Measurements from ENCODE around the gene DPM2.

DPM2 gene

DNA sequence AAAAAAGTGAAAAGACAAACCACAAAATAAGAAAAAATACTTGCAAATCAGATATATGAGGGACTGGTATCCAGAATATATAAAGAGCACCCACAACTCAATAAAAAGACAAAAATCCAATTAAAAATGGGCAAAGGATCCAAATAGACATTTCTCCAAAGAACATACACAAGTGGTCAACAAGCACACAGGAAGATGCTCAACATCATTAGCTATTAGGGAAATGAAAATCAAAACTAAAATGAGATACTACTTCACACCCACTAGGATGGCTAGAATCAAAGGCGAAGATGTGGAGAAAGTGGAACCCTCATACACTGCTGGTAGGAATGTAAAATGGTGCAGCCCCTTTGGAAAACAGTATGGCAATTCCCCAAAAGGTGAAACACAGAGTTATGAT is 21.1 kb upstream of the DPM2 start:
- DNase-seq (ENCODE audit: low read depth in 1 of 2, low spot score in 1 of 2): no peak

DNA sequence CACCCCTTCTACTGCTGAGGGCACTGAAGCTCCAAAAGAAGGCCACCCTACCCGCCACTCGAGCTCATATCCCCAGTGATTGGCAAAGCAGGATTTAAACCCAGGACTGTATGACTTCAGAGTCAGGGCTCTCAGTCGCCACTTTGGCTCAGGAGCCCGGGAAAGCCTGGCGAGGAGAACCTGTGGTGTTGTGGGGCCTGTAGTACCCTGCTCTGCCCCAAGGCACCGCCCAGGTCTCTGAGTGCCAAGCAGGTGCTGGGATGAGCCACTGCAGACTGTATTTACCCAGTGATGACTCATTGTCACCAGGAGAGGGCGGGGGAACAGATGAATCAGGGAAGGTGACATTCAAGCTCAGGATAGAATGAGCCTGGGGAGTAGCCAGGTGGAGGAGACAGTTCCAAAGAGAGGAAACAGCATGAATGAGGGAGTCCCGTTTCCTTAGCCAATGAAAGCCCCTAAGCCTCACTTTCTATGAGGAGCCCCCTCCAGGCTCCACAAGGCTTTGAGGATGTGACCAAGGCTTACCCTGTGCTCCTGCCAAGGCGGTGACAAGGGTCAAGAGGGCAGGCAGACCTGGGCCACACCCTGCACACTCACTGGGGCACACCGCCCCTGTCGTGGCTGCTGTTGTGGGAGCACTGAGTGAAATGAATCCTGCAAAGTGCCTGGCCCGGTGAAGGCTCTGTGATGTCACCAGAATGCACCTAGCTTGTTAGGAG is 17.8 kb upstream of the DPM2 start:
- DNase-seq (ENCODE audit: low read depth in 1 of 2, low spot score in 1 of 2): peak; percentile 63 to 70

DNA sequence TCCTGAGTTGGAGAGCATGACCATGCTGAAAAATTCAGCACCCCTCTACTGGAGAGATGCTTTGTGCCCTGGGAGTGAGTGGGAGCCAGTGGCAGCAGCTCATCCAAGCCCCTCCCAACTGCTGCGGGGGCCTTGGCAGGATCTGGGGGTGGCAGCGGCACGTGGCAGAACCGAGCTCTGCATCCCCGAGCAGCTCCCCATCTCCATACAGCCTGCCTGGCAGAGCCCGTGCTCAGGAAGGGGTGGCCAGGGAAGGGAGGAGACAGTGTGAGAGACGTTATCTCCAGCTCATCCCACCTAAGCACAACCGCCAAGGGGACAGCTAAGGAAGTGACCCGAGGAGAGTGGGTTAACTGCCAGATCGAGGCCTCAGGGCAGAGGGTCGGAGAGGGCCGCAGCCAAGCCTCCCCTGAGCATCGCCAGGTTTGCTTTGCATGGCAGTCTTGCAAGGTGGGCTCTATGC is 17.2 kb upstream of the DPM2 start:
- DNase-seq (ENCODE audit: low read depth in 1 of 2, low spot score in 1 of 2): no peak

DNA sequence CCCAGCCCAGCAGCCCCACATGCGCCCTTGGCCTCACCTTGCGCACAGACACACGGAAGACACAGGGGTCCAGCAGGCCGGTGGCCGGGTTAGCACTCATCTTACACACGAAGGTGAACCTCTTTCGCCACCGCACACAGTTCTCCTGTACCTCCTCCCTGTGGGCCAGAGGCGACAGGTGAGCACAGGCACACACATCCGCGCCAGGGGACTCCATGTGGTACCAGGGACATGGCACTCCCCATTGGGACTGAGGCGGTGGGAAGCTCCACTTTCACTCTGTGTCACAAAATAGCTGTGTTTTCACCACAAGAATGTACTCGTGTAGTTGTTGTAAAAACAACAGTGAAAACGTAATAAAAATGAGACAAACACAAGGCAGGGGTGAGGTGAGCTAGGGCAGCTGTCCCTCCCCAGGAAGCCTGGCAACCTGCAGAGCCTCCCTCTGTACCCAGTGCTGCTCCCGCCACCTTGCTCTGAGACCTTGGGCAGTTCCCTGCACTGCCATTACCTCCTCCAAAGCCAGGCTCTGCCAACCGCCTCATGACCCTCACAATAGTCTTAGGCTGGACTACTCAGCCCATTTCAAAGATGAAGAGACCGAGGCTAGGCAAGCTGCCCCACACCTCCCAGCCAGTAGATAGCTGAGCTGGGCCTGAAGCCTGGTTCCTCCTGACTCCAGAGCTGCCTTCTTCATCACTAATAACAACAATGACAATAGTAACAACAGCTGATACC is 16.3 kb upstream of the DPM2 start:
- no peak for DNase-seq (ENCODE audit: low read depth in 1 of 2, low spot score in 1 of 2)

DNA sequence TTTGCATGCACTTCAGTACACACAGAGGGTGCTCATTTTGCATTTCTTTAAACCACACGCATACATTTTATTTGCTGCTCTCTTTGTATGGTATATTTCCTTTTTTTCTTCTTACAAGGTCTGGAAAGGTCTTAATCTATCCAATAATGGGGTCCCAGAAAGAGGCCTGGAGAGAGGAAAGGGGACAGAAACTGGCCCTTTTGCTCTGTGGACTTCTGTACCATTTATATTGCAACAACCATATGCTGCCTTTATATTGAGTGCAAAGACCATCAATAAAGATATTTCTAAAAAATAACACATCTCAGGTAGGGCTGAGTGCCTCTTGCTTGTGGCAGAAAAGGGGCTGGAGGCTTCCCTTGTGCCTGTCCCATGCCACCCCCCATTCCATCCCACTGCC is 15.5 kb upstream of the DPM2 start:
- DNase-seq (ENCODE audit: low read depth in 1 of 2, low spot score in 1 of 2): no peak

DNA sequence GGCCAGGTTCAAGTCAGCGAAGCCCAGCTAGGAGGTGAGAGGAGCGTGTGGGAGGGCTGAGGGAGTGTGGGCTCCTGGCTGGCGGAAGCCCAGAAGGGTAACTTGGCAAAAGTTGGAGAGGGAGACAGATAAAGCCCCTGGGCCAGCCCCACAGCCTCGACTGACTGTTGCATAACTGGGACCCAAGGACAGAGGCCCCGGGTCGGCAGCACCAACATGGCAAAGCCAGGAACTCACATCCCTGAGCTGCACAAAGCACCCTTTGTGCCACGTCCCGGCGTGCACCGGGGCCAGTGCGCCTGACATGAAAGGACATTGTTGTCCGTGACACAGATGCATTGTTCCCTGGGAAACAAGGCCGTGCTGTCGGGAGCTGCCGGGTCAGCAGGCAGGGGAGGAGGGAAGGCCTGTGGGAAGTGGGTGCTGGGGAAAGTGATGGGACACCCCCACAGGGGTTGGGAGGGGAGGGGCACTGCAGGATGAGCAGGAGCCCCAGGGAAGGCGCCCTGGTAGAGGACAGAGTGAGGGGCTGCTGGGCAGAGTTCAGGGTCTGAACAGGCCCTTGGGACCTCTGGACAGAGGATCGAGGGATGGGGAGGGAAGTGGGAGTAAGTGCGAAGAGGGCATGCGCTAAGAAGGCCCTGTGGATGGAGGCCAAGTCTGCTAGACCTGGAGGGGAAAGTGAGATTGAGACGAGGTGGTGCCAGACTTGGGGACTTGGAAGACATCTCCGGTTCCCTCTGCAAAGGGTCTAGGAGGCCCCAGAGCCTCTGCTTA is 13.0 kb upstream of the DPM2 start:
- DNase-seq (ENCODE audit: low read depth in 1 of 2, low spot score in 1 of 2): no peak

DNA sequence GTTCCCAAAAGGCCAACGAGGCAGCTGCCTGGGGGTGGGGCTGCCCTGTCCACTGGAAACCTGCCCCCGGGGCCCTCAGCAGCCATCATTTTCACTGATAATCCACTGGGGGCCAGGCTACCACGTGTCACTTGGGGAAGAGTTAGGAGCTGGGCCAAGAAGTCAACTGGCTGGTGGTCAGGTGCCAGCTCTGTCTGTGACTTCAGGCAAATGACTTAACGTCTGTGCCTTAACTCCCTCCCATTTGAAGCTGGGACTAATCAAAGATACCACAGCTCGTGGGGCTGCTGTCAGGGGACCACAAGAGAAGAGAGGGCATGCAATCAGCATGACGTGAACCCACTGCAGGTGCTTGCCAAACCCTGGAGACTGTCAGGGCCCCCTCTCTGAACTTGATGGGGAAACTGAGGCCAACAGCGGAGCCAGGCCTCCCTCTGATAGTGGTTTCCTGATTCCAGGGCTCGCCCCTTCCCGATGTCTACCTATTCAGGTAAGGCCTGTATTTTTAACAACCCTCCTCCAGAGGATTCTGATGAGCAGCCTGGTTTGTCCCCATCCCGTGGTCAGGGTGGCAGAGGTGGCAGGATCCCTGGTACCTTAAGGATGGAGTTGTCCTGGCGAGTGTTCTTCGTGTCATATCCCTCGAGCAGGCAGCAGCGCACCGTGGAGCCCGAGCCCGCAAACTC is 12.3 kb upstream of the DPM2 start:
- DNase-seq (ENCODE audit: low read depth in 1 of 2, low spot score in 1 of 2): no peak

DNA sequence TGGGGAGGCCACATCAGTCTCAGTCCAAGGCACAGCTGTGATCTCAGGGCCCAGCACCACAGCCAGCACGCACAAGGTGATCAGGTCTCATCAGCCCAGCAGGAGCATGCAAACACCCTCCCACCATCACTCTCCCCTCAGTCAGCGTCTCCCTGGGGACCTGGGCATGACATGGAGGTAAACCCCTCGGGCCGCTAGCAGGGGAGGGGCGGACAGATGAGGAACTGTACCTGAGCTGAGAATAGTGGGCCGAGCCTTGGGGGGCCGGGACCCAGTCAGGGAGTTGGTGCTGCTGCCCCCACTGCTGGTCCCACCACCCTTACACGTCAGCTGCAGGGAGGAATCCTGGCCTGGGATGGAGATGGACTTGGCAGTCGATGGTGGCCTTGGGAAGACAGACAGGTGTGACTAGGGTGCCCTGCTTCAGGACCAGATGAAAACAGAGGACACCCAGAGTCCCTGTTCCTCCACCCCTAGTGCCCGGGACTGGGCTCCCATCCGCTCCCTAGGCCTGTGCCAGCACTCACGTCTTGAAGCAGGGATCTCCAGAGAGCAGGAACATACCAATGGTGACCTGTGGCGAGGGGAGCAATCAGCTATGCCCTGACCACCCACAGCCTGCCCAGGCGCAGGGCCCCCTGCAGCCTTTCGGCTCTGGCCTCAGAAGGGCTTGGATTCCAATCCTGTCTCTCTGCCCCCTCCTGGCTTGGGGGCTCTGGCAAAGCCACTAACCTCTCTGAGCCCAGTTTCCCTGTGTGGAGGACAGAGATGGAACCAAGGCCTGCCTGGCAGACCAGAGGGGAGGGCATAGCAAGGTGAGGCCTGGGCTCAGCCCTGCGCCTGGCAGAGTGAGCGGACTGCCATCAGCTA is 10.4 kb upstream of the DPM2 start:
- DNase-seq (ENCODE audit: low read depth in 1 of 2, low spot score in 1 of 2): no peak

DNA sequence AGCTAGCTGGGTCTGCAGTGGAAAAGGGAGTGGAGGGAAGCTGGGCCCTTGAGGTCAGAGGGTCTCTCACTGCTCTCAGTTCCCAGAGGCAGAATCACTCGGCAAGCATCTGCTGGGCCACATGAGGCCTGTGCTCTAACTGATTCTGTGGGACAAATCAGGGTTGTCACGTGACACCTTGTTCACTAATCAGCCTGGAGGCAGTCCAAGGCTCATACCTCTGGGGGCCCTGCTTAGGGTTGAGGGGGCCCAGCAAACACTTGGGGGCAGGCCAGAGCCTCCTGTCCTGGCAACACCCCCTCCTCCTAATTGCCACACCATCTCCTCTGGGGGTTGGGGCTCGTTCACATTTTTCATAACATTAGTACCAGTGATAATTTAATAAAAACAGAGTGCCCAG is 9.1 kb upstream of the DPM2 start:
- DNase-seq (ENCODE audit: low read depth in 1 of 2, low spot score in 1 of 2): no peak

DNA sequence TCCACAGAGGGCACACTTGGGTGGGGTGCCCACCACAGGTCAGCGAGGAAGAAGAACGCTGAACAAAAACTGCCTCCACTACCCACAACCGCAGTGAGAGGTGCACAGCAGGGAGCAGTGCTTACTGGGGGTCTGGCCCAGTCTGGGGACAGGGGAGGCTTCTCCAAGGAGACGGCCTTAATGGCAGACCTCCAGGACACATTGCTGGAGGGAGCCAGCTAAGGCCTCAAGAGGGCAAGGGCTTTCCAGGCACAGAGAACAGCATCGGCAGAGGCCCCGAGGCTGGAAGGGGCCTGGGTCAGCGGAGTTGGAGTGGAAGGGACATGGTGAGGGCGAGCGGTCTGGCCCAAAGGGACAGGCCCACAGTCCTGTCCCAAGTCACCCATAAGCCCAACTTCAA is 8.3 kb upstream of the DPM2 start:
- no peak for DNase-seq (ENCODE audit: low read depth in 1 of 2, low spot score in 1 of 2)

DNA sequence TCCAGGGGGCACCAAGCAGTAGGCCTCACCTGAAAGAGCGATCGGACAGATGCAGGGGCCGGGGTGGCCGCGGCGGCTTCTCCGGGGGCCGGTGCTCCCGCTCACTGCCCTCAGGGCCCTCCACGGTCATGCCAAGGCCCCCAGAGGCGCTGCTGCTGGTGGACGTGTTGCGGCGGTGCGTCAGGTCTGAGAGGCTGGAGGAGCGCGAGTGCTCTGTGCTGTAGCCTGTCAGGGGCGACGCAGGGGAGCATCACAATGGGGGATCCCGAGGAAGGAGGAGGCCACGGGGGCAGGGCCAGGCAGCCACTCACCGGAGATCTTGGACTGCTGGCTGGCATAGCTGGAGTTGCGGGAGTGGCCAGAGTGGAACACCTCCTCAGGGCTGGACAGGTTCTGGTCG is 7.7 kb upstream of the DPM2 start:
- no peak for DNase-seq (ENCODE audit: low read depth in 1 of 2, low spot score in 1 of 2)

DNA sequence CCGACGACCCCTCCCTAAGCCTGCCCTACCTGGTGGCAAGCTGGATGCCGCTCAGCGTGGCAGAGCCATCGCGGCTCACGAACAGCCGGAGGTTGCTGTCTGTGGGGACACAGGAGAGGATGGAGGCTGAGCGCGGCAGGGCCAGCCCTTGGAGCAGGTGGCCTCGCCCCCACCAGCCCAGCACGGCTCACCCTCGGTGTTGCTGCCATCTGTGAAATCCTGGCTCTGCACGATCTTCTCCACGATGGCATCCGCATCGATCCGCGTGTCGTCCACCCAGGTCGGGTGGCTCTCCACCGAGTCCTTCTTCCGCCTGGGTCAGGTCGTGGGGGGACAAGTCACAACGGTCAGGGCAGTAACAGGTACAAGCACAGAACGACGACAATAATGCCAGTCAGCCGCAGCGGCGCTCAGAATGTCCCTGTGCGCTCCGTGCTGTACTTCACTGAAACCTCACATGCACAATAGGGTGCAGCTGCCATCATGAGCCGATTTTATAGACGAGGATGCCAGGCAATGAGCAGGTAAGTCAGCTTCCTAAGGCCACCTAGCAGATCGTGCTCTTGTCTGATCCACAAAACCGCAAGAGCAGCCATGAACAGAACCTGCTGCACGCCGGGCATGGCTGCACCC is 7.0 kb upstream of the DPM2 start:
- DNase-seq (ENCODE audit: low read depth in 1 of 2, low spot score in 1 of 2): no peak

DNA sequence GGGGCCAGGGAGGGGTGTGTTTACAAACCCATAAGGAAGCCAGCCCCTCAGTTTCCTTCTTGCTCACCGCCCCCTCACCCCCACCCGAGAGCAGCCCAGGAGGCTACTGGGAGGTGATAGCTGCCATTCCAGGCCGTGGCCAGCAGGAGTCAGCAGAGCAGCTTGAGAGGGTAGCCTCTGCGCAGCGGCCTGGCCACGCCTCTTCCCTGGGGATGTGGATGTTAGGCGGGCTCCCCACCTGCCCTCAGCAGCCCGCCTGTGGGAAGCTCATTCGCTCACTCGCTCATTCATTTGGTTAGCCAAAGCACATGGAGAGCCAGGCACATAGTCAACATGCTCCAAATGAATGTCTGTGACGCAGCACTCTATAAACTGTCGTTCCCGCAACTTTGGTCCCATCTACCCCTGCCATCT is 6.1 kb upstream of the DPM2 start:
- peak; percentile 46 to 70 for DNase-seq (ENCODE audit: low read depth in 1 of 2, low spot score in 1 of 2)

DNA sequence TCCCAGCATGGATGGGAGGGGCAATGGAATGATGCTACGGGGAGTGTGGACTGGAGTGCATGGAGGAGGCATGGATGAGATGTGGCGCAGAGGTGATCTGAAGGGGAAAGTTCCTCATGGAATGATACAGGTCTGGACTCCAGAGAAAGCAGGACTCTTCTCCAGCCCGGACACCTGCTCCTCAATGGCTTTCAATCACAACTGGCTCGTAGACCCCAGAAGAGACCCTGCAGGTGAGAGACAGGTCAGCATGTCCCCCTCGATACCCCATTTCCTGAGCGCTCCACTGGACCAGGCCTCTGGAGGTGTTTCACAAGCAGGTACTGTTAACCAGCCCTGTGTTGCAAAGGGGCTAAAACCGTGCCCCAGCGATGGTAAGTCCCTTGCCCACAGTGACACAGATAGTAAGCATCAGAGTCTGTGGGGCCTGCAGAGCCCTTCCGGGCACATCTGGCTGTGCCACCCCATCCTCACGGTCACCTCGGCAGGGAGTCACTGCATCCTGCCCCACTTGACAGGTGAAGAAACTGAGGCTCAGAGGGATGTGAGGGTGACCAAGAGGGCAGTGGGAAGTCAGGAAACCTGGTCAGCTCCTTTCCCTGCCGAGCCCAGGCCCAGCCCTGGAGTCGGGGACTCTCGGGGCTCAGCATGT is 5.5 kb upstream of the DPM2 start:
- no peak for DNase-seq (ENCODE audit: low read depth in 1 of 2, low spot score in 1 of 2)

DNA sequence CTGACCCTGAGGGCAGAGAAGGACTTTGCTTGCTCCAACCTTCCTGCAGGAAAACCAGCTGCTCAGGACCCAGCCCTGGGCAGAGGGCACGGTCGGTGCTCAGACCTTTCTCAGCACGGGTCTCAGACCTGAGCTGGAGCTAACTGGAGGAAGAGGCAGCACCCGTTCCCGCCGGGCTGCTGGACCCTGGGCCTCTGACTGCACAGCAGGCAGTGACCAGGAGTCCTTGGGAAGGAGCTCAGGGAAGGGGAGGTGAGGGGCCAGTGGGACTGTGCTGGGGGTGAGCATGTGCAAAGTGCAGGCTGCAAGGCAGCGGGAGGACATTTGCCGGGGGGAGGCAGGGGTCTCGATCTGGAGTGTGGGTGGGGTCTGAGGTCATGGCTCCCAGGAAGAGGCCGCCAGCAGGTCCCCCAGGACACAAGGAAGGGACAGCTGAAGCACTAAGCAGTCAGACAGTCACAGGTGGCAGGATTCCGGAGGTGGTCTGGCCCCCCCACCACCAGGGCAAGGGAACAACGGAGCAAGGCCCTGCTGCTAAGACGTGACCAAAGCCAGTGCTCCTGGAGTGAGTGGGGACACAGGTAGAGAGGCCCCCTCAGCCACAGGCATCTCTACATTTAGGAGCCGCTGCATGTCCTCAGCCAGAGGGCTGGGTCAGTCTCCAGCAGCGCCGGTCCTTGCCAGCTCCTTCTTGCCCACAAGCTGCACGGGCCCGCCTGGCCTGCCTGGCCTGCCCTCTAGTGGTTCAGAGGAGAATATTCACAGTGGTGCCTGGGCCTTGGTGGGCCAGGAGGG is 4.8 kb upstream of the DPM2 start:
- DNase-seq (ENCODE audit: low read depth in 1 of 2, low spot score in 1 of 2): no peak

DNA sequence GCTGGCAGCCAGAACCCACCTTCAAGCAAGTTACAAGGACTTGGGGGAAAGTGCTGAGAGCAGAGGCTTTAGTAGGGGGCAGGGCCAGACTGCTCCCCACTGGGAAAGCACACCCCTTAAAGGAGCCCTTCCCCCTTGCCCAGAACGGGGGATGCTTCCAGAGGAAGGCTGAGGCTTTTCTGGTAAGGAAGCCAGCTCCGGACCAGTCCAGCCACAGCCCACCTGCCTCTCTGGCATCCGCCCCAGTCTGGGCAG is 4.2 kb upstream of the DPM2 start:
- no peak for DNase-seq (ENCODE audit: low read depth in 1 of 2, low spot score in 1 of 2)

DNA sequence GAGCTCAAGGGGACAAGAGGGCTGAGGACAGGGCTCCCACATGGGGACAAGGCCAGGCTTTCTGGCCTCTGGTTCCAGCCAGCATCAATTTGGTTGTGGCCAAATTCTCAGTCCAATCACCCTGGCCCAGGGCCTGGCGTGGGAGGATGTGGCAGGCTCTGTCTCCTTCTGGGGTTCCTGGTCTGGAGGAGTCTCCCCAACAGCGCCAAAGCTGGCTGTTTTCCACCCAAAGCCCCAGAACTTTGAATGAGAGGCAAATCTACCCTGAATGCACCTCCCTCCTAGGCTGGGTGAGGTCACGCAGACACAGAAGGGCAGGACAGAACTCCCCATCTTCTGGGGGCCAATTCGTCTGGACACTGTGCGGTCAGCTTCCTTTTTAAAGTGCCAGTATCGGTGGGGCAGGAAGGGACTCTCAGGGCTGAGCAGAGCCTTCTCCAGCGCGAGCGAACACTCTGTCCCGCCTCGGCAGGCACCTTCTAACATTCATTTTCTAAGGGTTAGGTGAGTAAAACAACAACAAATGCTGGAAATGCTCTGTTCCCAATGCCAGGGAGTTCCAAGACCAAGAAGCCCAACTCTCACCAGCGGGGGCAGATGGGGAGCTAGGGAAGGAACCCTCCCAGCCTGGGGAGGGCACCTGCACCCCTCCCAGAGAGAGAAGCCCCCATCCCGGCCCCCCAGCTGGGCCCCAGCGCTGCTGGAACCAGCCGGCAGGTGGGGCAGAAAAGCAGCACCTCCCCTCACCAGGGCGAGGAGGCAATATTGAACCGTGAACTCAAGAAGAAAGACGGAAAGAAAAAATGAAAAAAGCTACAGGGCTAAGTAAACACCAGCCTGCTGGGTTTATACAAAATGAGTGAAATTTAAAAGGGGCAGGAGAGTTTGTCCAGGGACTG is 3.7 kb upstream of the DPM2 start:
- no peak for DNase-seq (ENCODE audit: low read depth in 1 of 2, low spot score in 1 of 2)

DNA sequence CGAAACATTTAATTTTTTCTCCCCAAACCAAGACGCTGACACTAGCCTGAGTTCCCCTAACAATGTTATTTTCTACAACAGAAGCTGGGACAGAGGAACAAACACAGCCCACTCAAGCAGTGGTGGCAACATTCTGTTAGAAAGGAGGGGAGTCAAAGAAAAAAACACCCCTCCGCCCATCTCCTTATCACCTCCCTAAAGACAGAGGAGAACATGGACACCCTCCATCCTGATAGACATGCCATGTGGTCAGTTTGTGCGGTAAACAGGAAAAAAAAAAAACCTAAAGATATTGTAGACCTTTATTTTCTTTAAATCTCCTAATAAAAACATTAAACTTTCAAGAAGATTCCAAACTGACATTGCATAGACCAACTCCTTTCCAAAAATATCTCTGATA is 2.9 kb upstream of the DPM2 start:
- DNase-seq (ENCODE audit: low read depth in 1 of 2, low spot score in 1 of 2): no peak
